Measurements from ENCODE around the gene CDH22. TPM values are rescaled to one million over a fixed set of nuclear protein-coding genes. Genes with fewer than 3 reads are reported as not detected.

CDH22 gene
- total RNA-seq, 1 donor from 2014 or later = 0.09 TPM

DNA sequence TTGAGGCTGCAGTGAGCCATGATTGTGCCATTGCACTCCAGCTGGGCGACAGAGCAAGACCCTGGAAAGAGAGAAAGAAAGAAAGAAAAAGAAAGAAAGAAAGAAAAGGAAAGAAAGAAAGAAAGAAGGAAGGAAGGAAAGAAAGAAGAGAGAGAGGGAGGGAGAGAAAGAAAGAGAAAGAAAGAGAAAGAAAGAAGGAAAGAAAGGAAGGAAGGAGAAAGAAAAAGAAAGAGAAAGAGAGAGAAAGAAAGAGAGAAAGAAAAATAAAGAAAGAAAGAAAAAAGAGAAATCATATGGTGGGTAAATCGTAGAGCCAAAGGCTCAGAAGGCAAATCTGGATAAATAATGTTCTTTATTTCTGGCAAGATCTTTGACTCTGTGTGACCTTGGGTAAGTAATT, 136.8 kb downstream of the CDH22 start:
- no peaks in the 10 kb centered on the region for H3K4me1 Mint-ChIP-seq
- no peak overlapping the region for H3K4me3 Mint-ChIP-seq
- H3K36me3 Mint-ChIP-seq (ENCODE audit: low read depth) = no peaks in the 10 kb centered on the region
- H3K9me3 Mint-ChIP-seq = no peaks in the 10 kb centered on the region
- peaks cover 73% of the 10 kb centered on the region for H3K27me3 Mint-ChIP-seq (ENCODE audit: low read depth)
- TF ChIP-seq, protein P1, sequence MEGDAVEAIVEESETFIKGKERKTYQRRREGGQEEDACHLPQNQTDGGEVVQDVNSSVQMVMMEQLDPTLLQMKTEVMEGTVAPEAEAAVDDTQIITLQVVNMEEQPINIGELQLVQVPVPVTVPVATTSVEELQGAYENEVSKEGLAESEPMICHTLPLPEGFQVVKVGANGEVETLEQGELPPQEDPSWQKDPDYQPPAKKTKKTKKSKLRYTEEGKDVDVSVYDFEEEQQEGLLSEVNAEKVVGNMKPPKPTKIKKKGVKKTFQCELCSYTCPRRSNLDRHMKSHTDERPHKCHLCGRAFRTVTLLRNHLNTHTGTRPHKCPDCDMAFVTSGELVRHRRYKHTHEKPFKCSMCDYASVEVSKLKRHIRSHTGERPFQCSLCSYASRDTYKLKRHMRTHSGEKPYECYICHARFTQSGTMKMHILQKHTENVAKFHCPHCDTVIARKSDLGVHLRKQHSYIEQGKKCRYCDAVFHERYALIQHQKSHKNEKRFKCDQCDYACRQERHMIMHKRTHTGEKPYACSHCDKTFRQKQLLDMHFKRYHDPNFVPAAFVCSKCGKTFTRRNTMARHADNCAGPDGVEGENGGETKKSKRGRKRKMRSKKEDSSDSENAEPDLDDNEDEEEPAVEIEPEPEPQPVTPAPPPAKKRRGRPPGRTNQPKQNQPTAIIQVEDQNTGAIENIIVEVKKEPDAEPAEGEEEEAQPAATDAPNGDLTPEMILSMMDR (conservative IDR thresholded peaks at IDR 0.05) = no peak
- no peak overlapping the region for H3K27ac Mint-ChIP-seq (ENCODE audit: unreplicated experiment)
- DNase-seq (ENCODE audit: low read depth, low spot score) = no peak

GRCh38 chr20:46169245-46170171, 138.8 kb downstream of the CDH22 start:
- no peaks in the 10 kb centered on the region for H3K36me3 Mint-ChIP-seq (ENCODE audit: low read depth)
- no peak overlapping the region for H3K4me3 Mint-ChIP-seq
- H3K4me1 Mint-ChIP-seq = no peaks in the 10 kb centered on the region
- no peaks in the 10 kb centered on the region for H3K9me3 Mint-ChIP-seq
- H3K27me3 Mint-ChIP-seq (ENCODE audit: low read depth) = peaks cover 61% of the 10 kb centered on the region
- DNase-seq (ENCODE audit: low read depth, low spot score) = no peak
- TF ChIP-seq, protein P1 (conservative IDR thresholded peaks at IDR 0.05) = no peak
- H3K27ac Mint-ChIP-seq (ENCODE audit: unreplicated experiment) = no peak overlapping the region

- no peaks in the 10 kb centered on the region for H3K9me3 Mint-ChIP-seq
- H3K27me3 Mint-ChIP-seq (ENCODE audit: low read depth) = peaks cover 60% of the 10 kb centered on the region
- no peaks in the 10 kb centered on the region for H3K4me1 Mint-ChIP-seq
- H3K36me3 Mint-ChIP-seq (ENCODE audit: low read depth) = no peaks in the 10 kb centered on the region
- no peak overlapping the region for H3K27ac Mint-ChIP-seq (ENCODE audit: unreplicated experiment)
- DNase-seq (ENCODE audit: low read depth, low spot score) = no peak
- TF ChIP-seq, protein P1 (conservative IDR thresholded peaks at IDR 0.05) = no peak
- H3K4me3 Mint-ChIP-seq = no peak overlapping the region
These were observed 139.9 kb downstream of the CDH22 start for GRCh38 chr20:46168438-46168837.

DNA sequence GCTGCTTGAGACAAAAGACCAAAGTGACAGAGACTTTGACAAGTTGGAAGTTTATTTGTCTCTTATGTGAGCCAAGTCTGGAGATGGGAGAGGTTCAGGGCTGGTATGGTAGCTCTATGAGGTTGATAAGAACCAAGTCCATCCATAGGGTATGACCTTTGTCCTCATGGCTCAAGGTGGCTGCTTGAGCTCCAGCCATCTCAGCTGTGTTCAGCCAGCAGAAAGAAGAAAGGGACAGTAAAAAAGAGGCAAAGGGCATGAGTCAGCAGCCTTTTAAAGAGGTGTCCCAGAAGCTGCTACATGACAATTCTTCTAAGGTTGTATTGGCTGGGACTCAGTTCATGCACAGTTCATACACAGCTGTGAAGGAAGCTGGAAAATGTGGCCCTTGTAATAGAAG, 141.2 kb downstream of the CDH22 start:
- Mint-ChIP-seq H3K9me3 (no peaks in the 10 kb centered on the region), H3K27me3 (ENCODE audit: low read depth) (peaks cover 55% of the 10 kb centered on the region), H3K4me3 (no peak overlapping the region), H3K27ac (ENCODE audit: unreplicated experiment) (no peak overlapping the region), H3K36me3 (ENCODE audit: low read depth) (no peaks in the 10 kb centered on the region), H3K4me1 (no peaks in the 10 kb centered on the region)
- no peak for DNase-seq (ENCODE audit: low read depth, low spot score)
- TF ChIP-seq, protein P1 (conservative IDR thresholded peaks at IDR 0.05) = no peak

GRCh38 chr20:46164254-46164653, 144.0 kb downstream of the CDH22 start:
- TF ChIP-seq, protein P1 (conservative IDR thresholded peaks at IDR 0.05) = no peak
- H3K27ac Mint-ChIP-seq (ENCODE audit: unreplicated experiment) = no peak overlapping the region
- H3K9me3 Mint-ChIP-seq = no peaks in the 10 kb centered on the region
- H3K36me3 Mint-ChIP-seq (ENCODE audit: low read depth) = no peaks in the 10 kb centered on the region
- no peak overlapping the region for H3K4me3 Mint-ChIP-seq
- H3K4me1 Mint-ChIP-seq = no peaks in the 10 kb centered on the region
- no peak for DNase-seq (ENCODE audit: low read depth, low spot score)
- peaks cover 43% of the 10 kb centered on the region for H3K27me3 Mint-ChIP-seq (ENCODE audit: low read depth)

Data from neural crest cell (in vitro differentiated cells).